ENCODE measurements around the gene IL13. TPM values are rescaled to one million over a fixed set of nuclear protein-coding genes. Genes with fewer than 3 reads are reported as not detected.

The IL13 gene
- total RNA-seq, 4 donors from 2014 or later, result 0.80 to 1.4 TPM; not detected in 2

- H3K36me3 ChIP-seq, result no peaks in the 10 kb centered on the region
- TF ChIP-seq POLR2AphosphoS5 (IDR thresholded peaks at IDR 0.05), result no peak
- TF ChIP-seq, protein P1, sequence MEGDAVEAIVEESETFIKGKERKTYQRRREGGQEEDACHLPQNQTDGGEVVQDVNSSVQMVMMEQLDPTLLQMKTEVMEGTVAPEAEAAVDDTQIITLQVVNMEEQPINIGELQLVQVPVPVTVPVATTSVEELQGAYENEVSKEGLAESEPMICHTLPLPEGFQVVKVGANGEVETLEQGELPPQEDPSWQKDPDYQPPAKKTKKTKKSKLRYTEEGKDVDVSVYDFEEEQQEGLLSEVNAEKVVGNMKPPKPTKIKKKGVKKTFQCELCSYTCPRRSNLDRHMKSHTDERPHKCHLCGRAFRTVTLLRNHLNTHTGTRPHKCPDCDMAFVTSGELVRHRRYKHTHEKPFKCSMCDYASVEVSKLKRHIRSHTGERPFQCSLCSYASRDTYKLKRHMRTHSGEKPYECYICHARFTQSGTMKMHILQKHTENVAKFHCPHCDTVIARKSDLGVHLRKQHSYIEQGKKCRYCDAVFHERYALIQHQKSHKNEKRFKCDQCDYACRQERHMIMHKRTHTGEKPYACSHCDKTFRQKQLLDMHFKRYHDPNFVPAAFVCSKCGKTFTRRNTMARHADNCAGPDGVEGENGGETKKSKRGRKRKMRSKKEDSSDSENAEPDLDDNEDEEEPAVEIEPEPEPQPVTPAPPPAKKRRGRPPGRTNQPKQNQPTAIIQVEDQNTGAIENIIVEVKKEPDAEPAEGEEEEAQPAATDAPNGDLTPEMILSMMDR (IDR thresholded peaks at IDR 0.05), result no peak
- no peak for TF ChIP-seq EP300 (IDR thresholded peaks at IDR 0.05)
- no peak for TF ChIP-seq POLR2A (IDR thresholded peaks at IDR 0.05)
- H3K27me3 ChIP-seq, result peaks cover 33% of the 10 kb centered on the region
- H3K4me3 ChIP-seq, result peak overlapping the region; percentile 52
- H3K9me3 ChIP-seq, result no peaks in the 10 kb centered on the region
- DNase-seq (ENCODE audit: low spot score in 2 of 2), result no peak
- H3K4me1 ChIP-seq, result peaks cover 16% of the 10 kb centered on the region
- 6% methylated on average over 49 of the region's 92 CpGs for WGBS
- H3K27ac ChIP-seq, result no peak overlapping the region
Observed at GRCh38 chr5:132655821-132656773, 1.9 kb upstream of the IL13 start.

GRCh38 chr5:132656774-132657355 lies 1.1 kb upstream of the IL13 start:
- DNase-seq (ENCODE audit: low spot score in 2 of 2), result no peak
- H3K4me1 ChIP-seq, result peaks cover 16% of the 10 kb centered on the region
- 57% methylated on average over 12 of the region's 12 CpGs for WGBS
- H3K27ac ChIP-seq, result no peak overlapping the region
- TF ChIP-seq POLR2AphosphoS5 (IDR thresholded peaks at IDR 0.05), result no peak
- TF ChIP-seq POLR2A (IDR thresholded peaks at IDR 0.05), result no peak
- TF ChIP-seq EP300 (IDR thresholded peaks at IDR 0.05), result no peak
- TF ChIP-seq, protein P1 (IDR thresholded peaks at IDR 0.05), result no peak
- H3K4me3 ChIP-seq, result peak overlapping the region; percentile 52
- H3K36me3 ChIP-seq, result no peaks in the 10 kb centered on the region
- H3K9me3 ChIP-seq, result no peaks in the 10 kb centered on the region
- peaks cover 33% of the 10 kb centered on the region for H3K27me3 ChIP-seq

DNA sequence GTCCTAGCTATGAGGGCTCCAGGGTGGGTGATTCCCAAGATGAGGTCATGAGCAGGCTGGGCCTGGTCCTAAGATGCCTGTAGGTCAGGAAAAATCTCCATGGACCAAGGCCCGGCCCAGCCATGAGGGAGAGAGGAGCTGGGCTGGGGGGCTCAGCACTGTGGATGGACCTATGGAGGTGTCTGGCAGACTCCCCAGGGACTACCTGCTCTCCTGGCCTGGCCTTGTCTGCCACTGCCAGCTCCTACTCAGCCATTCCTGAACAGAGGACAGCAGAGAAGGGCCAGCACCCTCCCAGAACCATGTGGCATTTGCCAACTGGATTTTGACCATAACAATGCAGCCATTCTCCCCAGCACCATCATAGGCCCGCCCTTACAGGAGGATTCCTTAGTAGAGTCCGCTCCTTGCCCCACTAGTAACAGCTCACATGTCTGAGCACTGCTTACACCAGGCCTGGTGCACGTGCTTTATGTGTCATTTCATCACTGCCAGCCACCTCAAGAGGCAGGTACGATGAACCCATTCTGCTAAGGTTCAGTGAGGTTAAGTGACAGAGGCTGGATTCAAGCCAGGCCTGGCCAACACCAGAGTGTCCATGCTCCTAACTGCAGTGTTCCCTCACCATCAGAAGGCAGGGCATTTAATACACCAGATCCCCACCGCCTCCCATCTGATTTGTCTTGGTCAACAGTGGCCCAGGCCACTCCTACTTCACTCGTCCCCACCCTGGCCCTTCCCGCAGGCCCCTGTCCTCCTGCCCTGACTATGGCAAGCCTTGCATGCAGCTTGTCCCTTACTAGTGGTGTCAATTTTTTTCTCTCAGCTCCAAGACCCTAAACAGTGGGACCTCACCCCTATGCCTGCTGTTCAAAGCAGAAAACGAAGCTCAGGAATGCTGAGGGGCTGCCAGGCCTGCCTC lies 669 bp downstream of the IL13 start:
- 92% methylated on average over 9 of the region's 9 CpGs for WGBS
- Histone ChIP-seq H3K4me3 (no peak overlapping the region), H3K27me3 (peaks cover 27% of the 10 kb centered on the region), H3K27ac (no peak overlapping the region), H3K4me1 (peaks cover 16% of the 10 kb centered on the region), H3K9me3 (no peaks in the 10 kb centered on the region), H3K36me3 (no peaks in the 10 kb centered on the region)
- DNase-seq (ENCODE audit: low spot score in 2 of 2), result no peak
- TF ChIP-seq POLR2AphosphoS5 (IDR thresholded peaks at IDR 0.05), result no peak
- no peak for TF ChIP-seq POLR2A (IDR thresholded peaks at IDR 0.05)
- TF ChIP-seq, protein P1 (IDR thresholded peaks at IDR 0.05), result no peak
- no peak for TF ChIP-seq EP300 (IDR thresholded peaks at IDR 0.05)

GRCh38 chr5:132659598-132660493 lies 1.9 kb downstream of the IL13 start:
- no peak for DNase-seq (ENCODE audit: low spot score in 2 of 2)

More at GRCh38 chr5:132659598-132660493, 1.9 kb downstream of the IL13 start:
- Histone ChIP-seq H3K4me3 (no peak overlapping the region), H3K27me3 (peaks cover 22% of the 10 kb centered on the region), H3K4me1 (peaks cover 16% of the 10 kb centered on the region), H3K36me3 (no peaks in the 10 kb centered on the region), H3K27ac (no peak overlapping the region), H3K9me3 (no peaks in the 10 kb centered on the region)
- TF ChIP-seq POLR2A (IDR thresholded peaks at IDR 0.05), result no peak
- no peak for TF ChIP-seq POLR2AphosphoS5 (IDR thresholded peaks at IDR 0.05)
- TF ChIP-seq, protein P1 (IDR thresholded peaks at IDR 0.05), result no peak
- no peak for TF ChIP-seq EP300 (IDR thresholded peaks at IDR 0.05)
- WGBS, result 92% methylated on average over 19 of the region's 23 CpGs
